Activated T-helper 1 cell treated with Interleukin-2 at 50 U/mL for 16 hours (primary cell): ENCODE data around the gene UPF3A.
A peak's percentile ranks its signal among the peaks of the same experiment; 100 is the strongest.
"Not testable (repeated sequence)": the region's sequence is repeated elsewhere in the genome, so short reads cannot be mapped to it uniquely, and the experiment has no call there.

ENCODE experiments used
- DNase-seq: peaks from one replicate; pipeline ENCODE4 v3.0.0-alpha.2; 2020; ENCODE audit warnings: low read depth

The UPF3A gene

DNA sequence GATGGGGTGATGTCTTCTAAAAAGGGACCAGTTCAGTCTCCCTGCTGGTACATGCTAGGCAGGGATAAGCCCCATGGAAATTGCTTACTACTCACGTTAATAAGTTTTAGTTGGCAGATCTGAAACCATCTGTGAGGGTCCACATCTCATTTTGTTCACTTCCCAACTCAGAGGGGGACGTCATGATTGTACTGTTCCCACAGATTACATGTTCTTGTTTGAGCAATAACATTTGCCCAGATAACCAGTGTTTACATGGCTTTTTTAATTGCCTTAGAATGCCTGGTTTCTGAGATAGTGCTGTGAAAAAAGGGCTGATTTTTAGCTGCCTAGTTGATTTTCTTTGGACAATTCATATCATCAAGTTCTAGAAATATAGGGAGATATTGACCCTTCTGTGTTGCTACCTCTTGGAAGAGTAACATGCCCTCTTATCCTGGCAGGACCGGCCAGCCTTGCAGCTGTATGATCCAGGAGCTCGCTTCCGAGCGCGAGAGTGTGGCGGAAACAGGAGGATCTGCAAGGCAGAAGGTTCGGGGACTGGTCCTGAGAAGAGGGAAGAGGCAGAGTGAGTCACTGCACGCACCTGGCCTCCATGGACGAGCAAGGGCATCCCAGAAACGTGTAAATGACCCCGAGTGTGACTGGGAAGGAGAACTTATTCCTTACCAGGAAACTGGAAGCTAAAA is 23.1 kb downstream of the UPF3A start:
- DNase-seq = no peak

DNA sequence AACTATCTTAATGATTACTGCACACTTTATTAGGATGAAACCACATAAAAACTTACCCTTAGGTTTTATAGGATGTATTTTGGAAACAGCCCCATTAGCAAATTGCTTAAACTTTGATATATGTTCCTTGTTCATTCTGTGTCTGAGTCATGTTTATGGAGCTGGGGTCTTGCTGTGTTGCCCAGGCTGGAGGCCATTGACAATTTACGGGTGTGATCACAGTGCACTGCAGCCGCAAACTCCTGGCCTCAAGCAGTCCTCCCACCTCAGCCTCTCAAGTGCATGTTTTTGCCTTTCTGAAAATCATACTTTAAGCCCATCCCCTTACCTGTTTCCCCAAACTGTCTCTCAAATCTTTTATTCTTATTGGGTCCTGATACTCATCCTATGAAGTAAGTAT is 27.7 kb downstream of the UPF3A start:
- no peak for DNase-seq

DNA sequence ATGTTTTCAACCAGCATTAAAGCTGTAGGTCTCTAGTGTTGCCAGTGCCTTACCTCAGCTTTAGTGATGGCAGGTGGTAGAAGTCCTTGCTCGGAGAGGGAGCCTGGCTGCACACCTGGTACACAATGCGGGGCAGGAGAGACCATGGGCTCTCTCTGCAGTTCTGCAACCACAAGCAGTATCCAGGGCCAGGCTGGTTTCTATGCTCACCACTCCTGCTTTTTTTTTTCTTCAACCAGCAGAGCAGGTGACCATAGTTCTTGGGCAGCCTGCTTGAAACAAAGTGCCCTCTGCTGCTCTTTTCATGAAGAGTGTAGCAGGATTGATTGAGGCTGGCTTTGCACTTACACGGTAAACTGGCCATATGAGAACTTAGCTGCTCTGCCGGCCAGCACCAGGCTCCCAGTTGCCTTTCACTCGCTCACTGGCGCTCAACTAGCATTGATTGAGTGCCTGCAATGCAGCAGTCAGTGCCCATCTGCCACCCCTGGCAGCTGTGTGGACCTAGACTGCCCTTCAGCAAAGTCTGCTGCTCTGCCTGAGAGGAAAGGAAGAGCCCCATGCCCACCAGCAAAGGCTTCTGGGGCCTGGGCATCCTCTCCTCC is 28.5 kb downstream of the UPF3A start:
- DNase-seq = no peak

DNA sequence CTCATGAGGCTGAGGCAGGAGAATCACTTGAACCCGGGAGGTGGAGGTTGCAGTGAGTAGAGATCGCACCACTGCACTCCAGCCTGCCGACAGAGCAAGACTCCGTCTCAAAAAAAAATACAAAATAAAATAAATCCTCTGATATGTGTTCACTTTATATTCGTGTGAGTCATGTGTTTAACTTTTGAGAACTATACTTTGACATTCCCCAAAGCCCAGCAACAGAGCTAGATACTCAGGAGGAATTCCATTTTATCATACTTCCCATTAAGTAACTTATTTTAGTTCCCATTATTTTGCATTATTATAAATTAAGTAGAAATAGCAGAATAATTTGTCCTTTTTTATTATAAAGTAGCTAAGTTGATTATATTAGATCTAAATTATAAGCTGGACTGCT is 29.6 kb downstream of the UPF3A start:
- no peak for DNase-seq

DNA sequence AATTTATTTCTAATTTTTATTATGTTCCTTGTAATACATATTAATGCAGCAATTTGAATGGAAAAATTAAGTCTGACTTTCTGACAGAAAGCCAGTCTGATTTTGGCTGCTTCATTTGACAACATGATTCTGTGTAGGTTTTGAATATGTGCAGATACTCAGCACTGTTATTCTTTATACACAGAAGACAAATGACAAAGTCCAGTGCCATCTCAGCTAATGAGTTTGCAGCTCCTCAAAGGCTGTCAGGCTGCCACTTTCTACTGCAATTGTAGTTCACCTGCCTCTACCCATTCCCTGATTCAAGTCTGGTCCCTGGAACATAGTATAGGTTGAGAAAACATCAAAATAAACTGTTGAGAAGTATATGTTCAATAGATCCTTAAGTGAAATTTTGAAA is 30.0 kb downstream of the UPF3A start:
- DNase-seq = no peak

DNA sequence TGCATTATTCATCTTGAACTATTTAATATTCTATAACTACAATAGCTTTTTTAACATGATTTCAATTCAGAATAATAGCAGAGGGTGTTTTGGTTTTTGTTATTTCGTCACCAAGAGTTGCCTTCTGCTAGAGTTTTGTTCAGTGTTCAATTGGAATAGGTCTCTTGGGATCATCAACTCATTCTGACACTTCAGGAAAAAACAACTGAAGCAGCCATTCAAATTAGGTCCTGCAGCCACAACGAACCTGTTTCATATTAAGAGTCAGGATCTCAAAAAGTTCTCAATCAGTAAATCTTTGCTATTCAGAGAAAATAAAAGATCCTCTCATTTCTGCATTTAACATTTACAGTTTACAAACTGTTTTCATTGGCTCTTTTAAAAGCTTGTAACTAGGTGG is 30.5 kb downstream of the UPF3A start:
- DNase-seq = no peak

DNA sequence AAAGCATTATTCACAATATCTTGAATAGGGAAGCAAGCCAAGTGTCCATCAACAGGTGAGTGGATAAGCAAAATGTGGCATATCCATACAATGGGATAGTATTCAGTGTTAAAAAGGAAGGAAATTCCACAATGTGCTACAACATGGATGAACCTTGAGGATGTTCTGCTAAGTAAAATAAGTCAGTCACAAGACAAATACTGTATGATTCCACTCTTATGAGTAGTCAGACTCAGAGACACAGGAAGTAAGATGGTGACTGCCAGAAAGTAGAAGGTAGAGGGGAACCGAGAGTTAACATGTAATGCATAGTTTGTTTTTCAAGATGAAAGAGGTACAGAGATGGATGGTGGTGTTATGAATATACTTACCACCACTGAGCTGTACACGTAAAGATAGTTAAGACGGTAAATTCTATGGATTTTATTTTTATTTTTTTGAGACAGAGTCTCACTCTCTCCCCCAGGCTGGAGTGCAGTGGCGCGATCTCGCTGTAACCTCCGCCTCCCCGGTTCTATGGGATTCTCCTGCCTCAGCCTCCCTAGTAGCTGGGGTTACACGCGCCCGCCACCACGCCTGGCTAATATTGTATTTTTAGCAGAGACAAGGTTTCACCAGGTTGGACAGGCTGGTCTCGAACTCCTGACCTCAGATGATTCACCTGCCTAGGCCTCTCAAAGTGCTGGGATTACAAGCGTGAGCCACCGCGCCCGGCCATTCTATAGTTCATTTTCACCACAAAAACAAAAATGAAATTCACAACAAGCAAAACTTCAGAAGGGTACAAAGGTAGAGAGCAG is 31.9 kb downstream of the UPF3A start:
- no peak for DNase-seq

DNA sequence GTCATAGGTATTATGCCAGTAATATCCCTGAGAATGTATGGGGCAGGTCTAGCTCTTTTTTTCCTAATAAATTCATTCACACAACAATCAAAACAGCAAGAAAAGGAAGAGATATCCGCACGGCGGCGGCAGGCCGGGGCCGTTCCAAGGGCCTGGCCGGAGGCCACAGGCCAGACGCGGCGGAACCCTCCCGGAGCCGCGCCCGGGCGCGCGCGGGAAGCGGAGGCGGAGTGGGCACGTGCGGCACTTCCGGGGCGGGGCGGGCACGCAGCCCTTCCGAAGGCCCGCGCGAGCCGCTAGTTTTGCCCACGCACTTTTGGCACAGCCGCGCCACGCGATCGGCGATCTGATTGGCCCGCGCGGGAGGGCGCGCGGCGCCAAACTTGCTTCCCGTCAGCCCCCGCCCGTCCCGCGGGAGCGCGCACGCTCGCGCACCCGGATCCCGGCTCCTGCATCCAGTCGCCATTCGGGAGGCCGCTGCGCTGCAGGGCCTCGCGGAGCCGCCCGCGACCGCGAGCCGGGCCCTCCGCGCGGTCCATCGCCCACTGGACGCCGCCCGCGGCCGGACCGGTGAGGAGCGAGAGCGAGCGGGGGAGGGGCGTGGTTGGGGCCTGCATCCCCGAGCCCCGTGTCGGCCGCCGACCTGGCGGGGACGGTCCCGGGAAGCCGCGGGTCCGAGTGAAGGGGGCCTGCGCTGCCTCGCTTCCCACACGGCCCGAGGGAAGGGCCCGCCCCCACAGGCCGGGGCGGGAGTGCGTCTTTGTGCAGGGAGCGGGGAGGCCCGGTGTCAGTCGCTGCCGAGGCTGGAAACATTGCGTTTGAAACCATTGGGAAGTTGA is 32.9 kb downstream of the UPF3A start, which contains the start of gene CHAMP1:
TSS of gene CHAMP1 (plus strand) at position 430 of the 839 bp plus-strand sequence. CDS start 9,340 bp downstream, outside the sequence.
- DNase-seq = peak; percentile 87

DNA sequence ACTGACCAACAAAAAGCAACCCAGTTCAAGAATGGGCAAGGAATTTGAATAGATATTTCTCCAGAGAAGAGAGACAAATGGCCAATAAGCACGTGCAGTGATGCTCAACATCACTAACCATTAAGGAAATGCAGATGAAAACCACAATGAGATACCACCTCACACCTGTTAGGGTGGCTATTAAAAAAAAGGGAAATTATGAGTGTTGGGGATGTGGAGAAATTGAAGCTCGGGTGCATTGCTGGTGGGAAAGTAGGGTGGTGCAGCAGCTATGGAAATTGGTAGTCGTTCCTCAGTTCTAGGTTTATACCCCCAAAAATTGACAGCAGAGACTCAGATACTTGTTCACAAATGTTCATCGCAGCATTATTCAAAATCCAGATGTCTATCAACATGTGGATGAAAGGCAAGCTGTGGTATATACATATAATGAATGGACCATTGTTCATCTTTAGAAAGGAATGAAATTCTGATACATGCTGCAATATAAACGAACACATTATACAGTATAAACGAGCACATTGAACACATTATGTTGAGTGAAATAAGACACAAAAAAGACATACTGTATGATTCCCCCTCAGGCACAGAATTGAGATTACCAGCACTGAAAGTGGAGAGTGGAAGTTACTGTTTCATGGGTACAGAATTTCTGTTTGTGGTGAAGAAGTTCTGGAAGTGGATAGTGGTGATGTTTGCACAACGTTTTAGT is 33.8 kb downstream of the UPF3A start:
- DNase-seq = no peak

DNA sequence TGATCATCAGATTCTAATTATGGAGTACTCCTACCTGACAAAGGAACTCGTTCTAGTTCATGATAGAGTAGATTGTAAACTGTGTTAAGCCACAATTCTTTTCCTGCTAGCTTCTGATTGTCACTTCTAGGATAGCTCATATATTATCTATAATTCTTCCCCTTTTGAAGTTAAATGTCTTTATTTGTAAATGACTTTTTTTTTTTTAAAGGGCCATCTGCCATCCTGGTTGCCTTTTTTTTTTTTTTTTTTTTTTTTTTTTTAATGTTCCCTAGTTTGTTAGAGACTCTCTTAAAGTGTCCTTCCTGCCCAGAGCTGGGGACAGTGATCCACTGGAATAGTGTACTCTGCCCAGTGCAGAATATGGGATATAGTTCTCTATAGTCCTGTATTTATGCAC is 37.2 kb downstream of the UPF3A start:
- no peak for DNase-seq

DNA sequence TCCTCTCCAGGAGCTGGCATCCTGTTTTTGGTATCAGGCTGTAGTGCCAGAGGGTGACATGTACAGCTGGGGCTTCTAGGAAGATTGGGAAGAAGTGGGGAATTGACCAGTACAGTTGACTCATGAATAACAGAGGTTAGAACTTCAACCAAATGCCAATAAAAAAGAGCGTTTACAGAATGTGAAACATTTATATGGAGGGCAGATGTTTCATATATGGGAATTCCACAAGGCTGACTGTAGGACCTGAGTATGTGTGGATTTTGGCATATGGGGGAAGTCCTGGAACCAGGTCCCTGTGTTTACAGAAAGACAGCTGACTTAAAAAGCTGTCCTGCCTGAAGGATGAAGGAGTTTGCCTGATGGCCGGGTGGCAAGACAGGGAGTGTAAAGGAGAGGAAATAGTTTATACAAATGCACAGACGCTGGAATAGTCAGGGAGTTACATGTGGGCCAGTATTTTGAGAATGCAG is 38.1 kb downstream of the UPF3A start:
- DNase-seq = no peak

DNA sequence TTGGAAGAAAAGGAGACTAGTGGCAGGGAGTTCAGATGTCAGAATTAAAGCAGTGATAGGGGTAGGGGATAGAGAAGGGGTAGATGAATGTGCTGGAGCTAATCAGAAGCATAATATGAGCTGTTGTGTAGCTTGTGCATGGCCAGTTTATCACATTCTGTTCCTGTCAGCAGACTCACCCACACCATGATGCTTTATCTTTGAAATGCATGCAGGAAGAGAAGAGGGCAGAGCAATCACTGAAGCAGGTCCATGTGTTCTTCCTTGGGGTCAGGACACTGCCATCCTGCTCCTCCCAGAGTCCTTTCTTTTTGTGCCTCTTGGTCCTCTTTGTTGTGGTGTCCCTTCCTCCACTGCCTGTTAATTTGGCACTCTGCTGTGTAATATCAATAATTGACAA is 38.7 kb downstream of the UPF3A start:
- DNase-seq = no peak

DNA sequence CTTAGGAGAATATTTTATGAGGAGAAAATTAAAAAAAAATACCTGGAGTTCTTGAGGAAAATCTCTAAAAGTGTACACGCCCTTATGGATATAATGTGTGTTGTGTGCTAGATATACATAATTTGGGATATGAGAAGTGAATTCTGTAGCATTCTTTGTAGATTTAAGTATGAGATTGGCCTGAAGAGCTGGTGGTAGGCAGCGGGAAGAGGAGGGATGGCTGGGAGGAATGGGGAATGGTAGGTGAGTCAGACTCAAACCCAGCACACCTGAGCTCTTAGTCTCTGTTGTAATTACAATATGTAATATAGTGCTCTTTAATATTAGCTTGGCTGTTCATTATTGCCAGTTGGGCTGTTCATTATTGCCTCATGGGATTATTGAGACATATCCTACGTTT is 39.9 kb downstream of the UPF3A start:
- DNase-seq = no peak

DNA sequence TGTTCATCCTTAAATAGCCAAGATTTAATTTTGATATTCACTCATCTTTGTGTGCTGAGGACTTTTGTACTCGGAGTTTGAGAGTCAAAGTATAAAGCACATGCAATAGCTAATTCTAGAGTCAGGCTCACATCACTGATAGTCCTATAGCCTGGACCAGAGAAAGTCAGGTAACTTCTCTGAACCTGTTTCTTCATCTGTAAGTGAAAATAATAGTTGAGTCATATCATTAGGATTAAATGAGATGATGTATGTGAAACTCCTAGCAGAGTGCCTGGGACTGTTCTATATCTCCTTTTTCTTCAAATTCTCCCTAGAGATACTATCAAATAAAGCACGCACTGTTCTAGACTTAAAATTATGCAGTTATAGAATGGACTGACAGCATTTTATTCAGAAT is 41.9 kb downstream of the UPF3A start:
- DNase-seq = no peak

DNA sequence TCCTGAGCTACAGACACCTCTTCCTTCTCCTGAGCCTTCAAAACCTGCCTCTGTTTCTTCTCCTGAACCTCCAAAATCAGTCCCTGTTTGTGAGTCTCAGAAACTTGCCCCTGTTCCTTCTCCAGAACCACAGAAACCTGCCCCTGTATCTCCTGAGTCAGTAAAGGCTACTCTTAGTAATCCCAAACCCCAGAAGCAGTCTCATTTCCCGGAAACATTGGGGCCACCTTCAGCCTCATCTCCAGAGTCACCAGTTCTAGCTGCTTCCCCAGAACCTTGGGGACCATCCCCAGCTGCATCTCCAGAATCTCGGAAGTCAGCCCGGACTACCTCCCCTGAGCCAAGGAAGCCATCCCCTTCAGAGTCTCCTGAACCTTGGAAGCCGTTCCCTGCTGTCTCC is 42.9 kb downstream of the UPF3A start:
- no peak for DNase-seq

DNA sequence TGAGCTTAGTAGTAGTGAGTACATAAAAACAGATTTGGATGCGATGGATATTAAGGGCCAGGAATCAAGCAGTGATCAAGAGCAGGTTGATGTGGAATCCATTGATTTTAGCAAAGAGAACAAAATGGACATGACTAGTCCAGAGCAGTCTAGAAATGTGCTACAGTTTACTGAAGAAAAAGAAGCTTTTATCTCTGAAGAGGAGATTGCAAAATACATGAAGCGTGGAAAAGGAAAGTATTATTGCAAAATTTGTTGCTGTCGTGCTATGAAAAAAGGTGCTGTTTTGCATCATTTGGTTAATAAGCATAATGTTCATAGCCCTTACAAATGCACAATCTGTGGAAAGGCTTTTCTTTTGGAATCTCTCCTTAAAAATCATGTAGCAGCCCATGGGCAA is 44.3 kb downstream of the UPF3A start:
- no peak for DNase-seq

DNA sequence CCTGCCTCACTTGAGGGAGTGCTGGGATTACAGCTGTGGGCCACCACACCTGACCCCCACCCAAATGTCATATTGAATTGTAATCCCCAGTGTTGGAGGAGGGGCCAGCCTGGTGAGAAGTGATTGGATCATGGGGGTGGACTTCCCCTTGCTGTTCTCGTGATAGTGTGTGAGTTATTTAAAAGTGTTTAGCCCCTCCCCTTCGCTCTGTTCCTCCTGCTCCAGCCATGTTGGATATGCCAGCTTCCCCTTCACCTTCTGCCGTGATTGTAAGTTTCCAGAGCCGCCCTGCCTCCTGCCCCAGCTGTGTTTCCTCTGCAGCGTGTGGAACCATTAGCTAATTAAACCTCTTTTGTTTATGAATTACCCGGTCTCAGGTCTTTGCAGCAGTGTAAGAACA is 46.6 kb downstream of the UPF3A start:
- no peak for DNase-seq

DNA sequence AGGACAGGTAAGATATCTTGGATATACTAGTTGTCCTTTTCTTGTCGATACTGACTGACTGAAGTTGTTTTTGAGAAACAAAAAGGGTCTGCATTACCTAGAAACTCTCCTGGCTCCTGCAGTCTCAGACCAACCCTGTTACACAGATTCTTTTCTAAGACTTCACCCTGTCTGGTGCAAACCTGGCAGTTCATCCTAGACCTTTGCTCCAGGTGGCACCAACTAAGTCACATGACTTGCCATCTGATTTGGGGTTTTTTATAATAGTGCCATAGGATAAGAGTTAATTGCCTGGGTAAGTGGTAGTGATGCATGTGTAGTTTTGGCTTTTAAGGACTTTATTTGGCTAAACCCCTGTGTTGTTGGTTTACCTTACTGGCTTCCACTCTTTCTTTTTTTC is 47.2 kb downstream of the UPF3A start:
- DNase-seq = no peak

DNA sequence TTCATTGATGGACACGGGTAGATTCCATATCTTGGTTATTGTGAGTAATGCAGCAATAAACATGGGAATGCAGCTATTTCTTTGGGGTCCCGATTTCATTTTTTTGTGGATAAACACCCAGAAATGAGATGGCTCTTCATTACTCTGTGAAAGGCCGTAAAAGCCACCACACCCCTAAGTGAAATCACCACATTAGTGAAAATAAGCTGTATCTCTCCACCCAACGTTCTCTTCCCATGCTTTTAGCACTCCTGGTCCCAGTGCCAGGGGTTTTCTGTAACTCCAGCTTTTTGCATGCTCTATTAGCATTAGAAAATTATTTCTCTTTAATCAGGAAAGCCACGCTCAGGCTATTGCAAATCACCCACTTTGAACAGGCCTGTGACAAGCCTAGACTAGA is 48.7 kb downstream of the UPF3A start:
- no peak for DNase-seq

DNA sequence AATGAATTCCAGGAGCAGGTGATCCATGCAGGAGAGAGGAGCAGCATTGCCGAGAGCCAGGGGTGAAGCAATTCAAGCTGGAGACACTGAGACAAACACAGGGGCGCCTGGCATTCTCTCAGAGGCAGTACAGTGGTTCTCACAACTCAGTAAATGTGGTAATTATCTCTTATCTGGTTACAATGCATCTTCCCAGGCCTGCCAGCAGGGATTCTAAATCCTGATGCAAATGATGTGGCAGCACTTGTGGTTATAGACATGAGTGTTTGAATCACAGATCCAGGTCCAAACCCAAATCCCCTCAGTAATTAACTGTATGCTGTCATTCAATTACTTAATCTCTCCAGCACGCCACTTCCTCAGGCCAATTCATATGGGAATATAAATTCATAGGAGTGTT is 52.5 kb downstream of the UPF3A start:
- not testable (repeated sequence) for DNase-seq

DNA sequence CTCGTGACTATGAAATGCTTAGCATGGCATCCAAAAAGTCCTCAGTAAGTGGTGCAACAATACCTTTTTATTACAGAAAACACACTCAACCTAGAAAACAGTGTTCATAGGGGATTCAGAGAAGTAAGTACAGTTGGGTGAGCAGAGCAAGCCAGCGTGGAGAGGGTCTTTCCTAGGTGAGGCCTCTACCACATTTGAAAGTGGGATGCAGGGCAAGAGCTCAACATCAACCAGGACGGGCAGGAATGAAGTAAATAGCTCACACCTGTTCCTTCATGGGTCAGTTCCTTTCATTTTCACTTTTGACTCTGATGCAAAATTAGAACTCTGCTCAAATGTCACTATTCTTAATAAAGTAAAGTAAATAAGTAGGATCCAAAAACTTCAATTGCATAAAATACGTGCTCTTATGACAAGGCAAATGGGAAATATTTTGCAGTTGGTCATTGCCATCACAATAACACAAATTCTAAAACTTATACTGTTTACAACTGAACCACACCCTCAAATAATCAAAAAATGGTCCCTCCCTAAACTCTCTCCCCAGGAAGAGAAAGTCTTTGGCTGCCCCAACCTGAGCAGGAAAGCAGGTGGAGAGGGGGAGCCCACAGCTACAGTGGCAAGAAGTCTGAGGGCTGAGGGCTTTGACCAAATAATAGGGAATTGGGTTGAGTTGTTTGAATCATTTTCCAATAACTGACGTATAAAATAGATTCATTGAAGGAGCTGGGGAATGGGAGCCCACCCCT is 53.1 kb downstream of the UPF3A start:
- no peak for DNase-seq
